HG02970 (cell line): ENCODE results near the gene SDR39U1.

Source experiments
- ATAC-seq: cut with Tn5 transposase; IDR thresholded peaks from one replicate; pipeline ENCODE4 v1.9.1; 2021; ENCODE audit warnings: mild to moderate bottlenecking, moderate library complexity, moderate number of reproducible peaks; ENCODE audit not compliant: unreplicated experiment, low FRiP score

SDR39U1 gene

DNA sequence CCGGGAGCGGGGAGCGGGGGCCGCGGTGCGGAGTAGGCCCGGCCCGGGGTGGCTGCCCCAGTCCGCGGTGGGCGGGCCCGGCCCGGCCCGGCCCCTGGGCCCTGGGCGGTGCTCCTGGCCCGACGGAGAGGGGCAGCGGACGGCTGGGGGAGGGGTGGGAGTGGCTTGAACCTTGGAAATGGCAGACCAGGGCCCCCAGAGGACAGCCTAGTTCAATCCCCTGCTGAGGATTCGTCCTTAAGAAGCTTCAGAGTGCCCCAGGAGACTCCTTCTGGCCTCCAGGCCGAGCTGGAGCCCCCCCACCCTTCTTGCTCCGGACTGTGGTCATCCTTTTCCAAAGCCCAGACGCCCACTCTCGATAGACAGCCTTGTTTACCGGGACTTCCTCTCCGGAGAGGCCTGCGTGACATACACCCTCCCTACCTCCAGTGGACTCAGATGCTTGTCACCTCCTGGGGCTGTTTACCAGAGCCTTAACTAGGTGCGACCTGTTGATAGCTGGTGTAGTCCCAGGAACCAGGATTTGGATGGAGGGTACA, 12.4 kb downstream of the SDR39U1 start:
- ATAC-seq: peak; percentile 45

- peak; percentile 83 for ATAC-seq
Observed at GRCh38 chr14:24429395-24430142, 13.0 kb downstream of the SDR39U1 start, which contains the start of the genes CBLN3 and KHNYN. Gene CBLN3 (minus strand): TSS chr14:24429668. CDS start chr14:24429054, 614 bp downstream. Gene KHNYN (plus strand): TSS chr14:24429954. CDS start chr14:24430731, 777 bp downstream.

- no peak for ATAC-seq
Observed at GRCh38 chr14:24428628-24429394, 13.8 kb downstream of the SDR39U1 start.

DNA sequence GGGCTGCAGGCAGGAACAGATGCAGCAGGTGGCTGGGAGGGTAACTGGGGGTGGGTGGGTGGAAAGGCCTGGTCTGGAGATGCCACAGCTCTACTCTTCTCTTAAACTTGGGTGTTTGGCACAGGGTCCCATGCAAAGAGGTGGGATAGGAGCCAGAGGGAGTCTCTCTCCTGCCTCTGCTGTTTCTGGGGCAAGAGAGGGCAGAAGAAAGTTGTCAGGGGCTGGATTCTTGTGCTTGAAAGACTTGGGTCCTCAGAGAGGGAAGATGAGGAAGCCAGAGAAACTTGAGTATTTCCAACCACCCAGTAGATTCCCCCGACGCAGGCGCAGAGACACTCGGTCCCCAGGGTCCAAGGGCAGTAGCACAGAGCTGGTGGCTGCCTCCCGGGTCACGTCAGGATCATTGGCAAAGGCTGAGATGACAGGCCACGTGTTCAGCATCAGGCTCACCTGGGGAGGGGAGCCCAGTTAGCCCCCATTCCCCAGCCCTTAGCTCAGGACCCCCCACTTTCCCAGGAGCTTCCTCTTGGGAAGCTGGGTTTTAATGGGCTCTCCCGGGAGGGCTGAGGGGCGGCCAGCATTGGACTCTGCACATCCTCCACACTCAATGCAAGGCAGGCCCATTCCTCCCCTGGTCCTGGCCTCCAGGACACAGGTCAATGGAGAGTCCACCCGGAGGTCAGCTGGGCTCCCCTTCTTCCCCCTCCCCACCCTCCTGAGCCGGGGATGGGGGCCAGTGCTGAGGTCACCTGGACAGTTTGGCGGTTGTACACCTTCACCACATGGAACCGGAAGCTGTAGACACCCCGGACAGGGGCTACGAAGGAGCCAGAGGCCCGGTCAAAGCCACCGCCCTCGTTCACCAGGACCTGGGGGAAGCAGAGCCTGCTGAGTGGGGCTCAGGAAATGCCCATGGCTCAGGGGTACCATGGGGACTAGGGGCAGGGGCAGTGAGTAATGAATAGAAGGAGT, 14.8 kb downstream of the SDR39U1 start:
- no peak for ATAC-seq

GRCh38 chr14:24426912-24427536, 15.6 kb downstream of the SDR39U1 start:
- ATAC-seq: no peak

- no peak for ATAC-seq
Observed at GRCh38 chr14:24426150-24426911, 16.2 kb downstream of the SDR39U1 start.

DNA sequence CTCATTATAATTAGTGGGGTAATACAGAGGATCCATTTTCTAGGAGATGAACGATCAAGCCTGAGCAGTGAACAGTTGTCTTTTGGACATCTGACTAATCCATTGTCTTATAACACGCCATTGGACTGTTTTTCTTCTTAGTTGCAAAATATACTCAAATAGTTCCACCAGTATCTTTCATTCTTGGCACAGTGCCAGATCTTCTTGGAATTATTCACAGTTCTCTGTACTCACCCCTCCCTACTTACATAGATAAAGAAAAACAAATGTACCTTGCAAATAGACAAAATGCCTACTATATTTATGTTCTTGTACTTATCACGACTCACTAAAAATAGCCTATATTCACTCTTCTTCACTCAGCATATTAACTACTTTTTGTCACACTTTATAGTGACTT, 16.9 kb downstream of the SDR39U1 start:
- ATAC-seq: no peak

DNA sequence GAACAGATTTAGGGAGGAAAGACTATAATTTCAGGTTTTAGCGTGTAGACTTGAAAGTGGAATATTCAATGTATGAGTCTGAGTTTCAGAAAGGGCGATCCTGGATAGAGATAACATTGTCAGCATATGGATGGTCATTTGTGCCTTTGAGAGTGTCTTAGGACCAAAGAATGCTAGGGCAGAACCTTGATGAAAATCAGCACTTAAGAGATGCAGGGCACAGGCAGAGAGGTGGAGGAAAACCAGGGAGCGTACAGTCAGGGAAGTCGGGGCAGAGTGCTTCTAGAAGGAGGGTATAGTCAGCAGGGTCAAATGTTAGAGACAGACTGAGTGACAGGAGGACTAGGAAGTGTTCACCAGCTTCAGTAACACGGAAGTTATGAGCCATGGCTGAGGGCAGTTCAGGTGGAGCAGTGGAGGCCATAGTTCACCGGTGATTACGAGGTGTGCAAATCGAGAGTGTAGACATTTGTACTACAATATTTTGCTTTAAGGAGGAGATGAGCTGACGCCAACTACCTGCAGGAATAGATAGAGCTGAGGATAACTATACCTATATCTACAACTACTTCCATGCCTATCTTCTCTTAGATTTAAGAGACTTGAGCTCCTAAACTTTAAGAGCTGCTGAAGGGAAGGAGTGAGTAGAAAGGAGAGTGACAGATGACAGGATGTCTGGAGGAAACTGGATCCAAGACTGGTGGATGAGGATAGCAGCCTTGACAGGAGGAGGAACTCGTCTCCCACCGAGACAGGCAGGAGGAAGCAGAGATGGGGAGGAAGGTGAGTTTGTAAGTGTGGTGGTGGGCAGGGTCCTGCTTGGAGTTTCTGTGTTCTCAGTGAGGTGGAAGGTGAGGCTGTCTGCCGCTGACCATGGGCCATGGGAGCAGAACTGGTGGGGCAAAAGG, 19.6 kb downstream of the SDR39U1 start:
- ATAC-seq: no peak

GRCh38 chr14:24422261-24422660, 20.3 kb downstream of the SDR39U1 start:
- no peak for ATAC-seq

GRCh38 chr14:24418492-24418873, 24.1 kb downstream of the SDR39U1 start:
- ATAC-seq: no peak

- ATAC-seq: no peak
Observed at GRCh38 chr14:24417832-24418491, 24.6 kb downstream of the SDR39U1 start.

DNA sequence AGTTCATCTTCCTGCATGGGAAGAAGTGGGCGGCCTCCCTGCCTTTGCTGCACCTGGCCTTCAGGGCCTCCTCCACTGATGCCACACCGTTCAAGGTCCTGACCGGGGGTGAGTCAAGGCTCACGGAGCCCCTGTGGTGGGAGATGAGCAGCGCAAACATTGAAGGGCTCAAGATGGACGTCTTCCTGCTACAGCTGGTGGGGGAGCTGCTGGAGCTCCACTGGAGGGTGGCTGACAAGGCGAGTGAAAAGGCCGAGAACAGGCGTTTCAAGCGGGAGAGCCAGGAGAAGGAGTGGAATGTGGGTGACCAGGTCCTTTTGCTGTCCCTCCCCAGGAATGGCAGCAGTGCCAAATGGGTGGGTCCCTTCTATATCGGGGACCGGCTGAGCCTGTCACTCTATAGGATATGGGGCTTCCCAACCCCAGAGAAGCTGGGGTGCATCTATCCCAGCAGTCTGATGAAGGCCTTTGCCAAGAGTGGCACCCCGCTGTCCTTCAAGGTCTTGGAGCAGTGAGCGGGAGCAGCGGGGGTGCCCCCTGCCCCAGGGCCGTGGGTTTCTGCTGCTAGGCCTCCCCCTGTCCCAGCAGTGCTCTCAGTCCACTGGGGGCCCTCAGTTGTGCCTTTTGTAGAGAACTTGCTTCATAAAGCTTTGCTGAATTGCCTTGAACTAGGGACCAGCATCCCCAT, 25.5 kb downstream of the SDR39U1 start:
- no peak for ATAC-seq

DNA sequence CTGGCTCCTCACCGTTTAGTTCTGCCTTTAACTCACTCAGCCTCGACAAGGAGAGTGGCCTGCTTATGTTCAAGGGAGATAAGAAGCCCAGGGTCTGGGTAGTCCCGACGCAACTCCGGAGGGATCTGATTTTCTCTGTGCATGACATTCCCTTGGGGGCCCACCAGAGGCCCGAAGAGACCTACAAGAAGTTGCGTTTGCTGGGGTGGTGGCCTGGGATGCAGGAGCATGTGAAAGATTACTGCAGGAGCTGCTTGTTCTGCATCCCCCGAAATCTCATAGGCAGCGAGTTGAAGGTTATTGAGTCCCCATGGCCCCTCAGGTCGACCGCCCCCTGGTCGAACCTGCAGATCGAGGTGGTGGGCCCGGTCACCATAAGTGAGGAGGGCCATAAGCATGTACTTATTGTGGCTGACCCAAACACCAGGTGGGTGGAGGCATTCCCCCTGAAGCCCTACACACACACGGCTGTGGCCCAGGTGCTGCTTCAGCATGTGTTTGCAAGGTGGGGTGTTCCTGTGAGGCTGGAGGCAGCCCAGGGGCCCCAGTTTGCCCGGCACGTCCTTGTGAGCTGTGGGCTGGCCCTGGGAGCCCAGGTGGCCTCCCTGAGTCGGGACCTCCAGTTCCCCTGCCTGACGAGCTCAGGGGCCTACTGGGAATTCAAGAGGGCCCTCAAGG, 26.2 kb downstream of the SDR39U1 start:
- ATAC-seq: no peak

- ATAC-seq: no peak
Observed at GRCh38 chr14:24415421-24416253, 26.9 kb downstream of the SDR39U1 start.

GRCh38 chr14:24414732-24415420, 27.7 kb downstream of the SDR39U1 start:
- no peak for ATAC-seq
